ENCODE results near the gene IGLL1.

DNA sequence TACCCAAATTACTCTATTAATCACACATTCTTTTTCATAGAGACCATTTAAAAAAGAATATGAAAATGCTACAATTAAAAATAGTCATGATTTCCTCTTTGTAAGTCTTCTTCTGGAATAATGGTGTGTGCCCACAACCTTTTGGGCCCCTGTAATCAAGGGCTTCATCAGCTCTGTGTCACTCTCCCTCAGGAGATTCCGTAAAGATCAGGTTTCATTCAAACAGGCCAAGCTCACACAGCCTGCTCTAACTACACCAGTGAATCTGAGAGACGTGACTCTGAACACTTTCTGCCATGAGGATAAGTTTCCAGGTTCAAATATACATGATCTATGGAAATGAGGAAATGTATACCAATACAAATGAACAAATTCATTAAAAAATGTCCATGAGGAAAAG lies 42.5 kb upstream of the IGLL1 start:
- TF ChIP-seq POLR2A (IDR thresholded peaks at IDR 0.05) (no peak), POLR2AphosphoS5 (IDR thresholded peaks at IDR 0.05) (no peak)
- TF ChIP-seq, protein P1, sequence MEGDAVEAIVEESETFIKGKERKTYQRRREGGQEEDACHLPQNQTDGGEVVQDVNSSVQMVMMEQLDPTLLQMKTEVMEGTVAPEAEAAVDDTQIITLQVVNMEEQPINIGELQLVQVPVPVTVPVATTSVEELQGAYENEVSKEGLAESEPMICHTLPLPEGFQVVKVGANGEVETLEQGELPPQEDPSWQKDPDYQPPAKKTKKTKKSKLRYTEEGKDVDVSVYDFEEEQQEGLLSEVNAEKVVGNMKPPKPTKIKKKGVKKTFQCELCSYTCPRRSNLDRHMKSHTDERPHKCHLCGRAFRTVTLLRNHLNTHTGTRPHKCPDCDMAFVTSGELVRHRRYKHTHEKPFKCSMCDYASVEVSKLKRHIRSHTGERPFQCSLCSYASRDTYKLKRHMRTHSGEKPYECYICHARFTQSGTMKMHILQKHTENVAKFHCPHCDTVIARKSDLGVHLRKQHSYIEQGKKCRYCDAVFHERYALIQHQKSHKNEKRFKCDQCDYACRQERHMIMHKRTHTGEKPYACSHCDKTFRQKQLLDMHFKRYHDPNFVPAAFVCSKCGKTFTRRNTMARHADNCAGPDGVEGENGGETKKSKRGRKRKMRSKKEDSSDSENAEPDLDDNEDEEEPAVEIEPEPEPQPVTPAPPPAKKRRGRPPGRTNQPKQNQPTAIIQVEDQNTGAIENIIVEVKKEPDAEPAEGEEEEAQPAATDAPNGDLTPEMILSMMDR (IDR thresholded peaks at IDR 0.05): no peak
